ENCODE results near the gene ATL3.

- TF ChIP-seq CTCF (IDR thresholded peaks at IDR 0.05) (peak in 4 of 5 experiments; percentile 31 to 48 (median 38)), EP300 (IDR thresholded peaks at IDR 0.05) (no peak)
Measured at GRCh38 chr11:63639199-63639832, 31.9 kb downstream of the ATL3 start.

Measured in tibial nerve (tissue), 4 donors.